T-cell (primary cell): Measurements from ENCODE around the gene TBRG4. TPM values are rescaled to one million over a fixed set of nuclear protein-coding genes. Genes with fewer than 3 reads are reported as not detected.

Source experiments
- ATAC-seq, 4 experiments: fragments of 200-7000 bp in 3 of 4; fragments of 150-1000 bp in 1 of 4; cut with Tn5 transposase; replicated peaks in 1 of 4; 1 replicate in 3 of 4; 2 replicates in 1 of 4; pipeline ENCODE4 v1.10.0; 2021; ENCODE audit warnings: moderate library complexity in 3 of 4, mild to moderate bottlenecking in 2 of 4, moderate number of reproducible peaks in 1 of 4
- CTCF ChIA-PET, 2 donors: fragments of 300-600 bp; sonication (Branson Sonifier 250); formaldehyde crosslinking; loops; one replicate each; lab custom pipeline; 2022; ENCODE audit warnings: antibody characterized with exemption in 2 of 2; lab: Charles Lee
- POLR2A ChIA-PET, 2 donors: fragments of 300-600 bp; sonication (Branson Sonifier 250); formaldehyde crosslinking; loops; one replicate each; lab custom pipeline; 2022; ENCODE audit warnings: antibody characterized with exemption in 2 of 2; lab: Charles Lee
- DNase-seq, 35 experiments: peaks; one replicate each; pipeline versions ENCODE4 v3.0.0 to v3.0.0-alpha.2; 2013 to 2023
- H3K27ac ChIP-seq: one replicate; pipeline ENCODE4 v1.5.1; 2013; ENCODE audit warnings: low read length
- H3K27me3 ChIP-seq, 2 experiments: replicated peaks in 1 of 2; 1 replicate in 1 of 2; 2 replicates in 1 of 2; pipeline versions ENCODE4 v1.6.1 to v1.7.0; 2013; ENCODE audit warnings: low read length in 1 of 2, mixed read lengths in 1 of 2; ENCODE audit not compliant: control insufficient read depth in 2 of 2, insufficient read depth in 2 of 2; ENCODE audit errors: extremely low read depth in 1 of 2
- H3K36me3 ChIP-seq, 2 donors: 1 replicate in 1 of 2; 2 replicates in 1 of 2; pipeline versions ENCODE4 v1.6.1 to v1.7.0; 2013; ENCODE audit warnings: low read length in 1 of 2; ENCODE audit not compliant: control insufficient read depth in 2 of 2, insufficient read depth in 1 of 2; ENCODE audit errors: extremely low read depth in 1 of 2
- H3K4me1 ChIP-seq, 2 experiments: 1 replicate in 1 of 2; 2 replicates in 1 of 2; pipeline versions ENCODE4 v1.6.1 to v1.7.0; 2013; ENCODE audit warnings: low read length in 2 of 2, mixed read lengths in 1 of 2; ENCODE audit not compliant: insufficient read depth in 2 of 2, control insufficient read depth in 1 of 2; ENCODE audit errors: extremely low read depth in 1 of 2
- H3K4me3 ChIP-seq, 2 donors: 1 replicate in 1 of 2; 2 replicates in 1 of 2; pipeline versions ENCODE4 v1.5.1 to v1.7.0; 2013; ENCODE audit warnings: mild to moderate bottlenecking in 2 of 2, low read length in 1 of 2, moderate library complexity in 1 of 2; ENCODE audit not compliant: control insufficient read depth in 1 of 2; ENCODE audit errors: extremely low read depth in 1 of 2
- H3K9me3 ChIP-seq: 2 replicates; pipeline ENCODE4 v1.7.0; 2013
- H3K27ac Mint-ChIP-seq, 2 donors: one replicate each; pipeline ENCODE4 v1.8.0; 2020 to 2021; ENCODE audit warnings: mild to moderate bottlenecking in 2 of 2, mixed read lengths in 2 of 2
- H3K27me3 Mint-ChIP-seq, 2 donors: one replicate each; pipeline ENCODE4 v1.8.0; 2021 to 2022; ENCODE audit warnings: mixed read lengths in 2 of 2
- H3K36me3 Mint-ChIP-seq: one replicate; pipeline ENCODE4 v1.8.0; 2021; ENCODE audit warnings: mixed read lengths
- H3K4me1 Mint-ChIP-seq, 3 donors: one replicate each; pipeline ENCODE4 v1.8.0; 2020 to 2022; ENCODE audit warnings: mixed read lengths in 3 of 3, mild to moderate bottlenecking in 1 of 3
- H3K4me3 Mint-ChIP-seq, 3 donors: one replicate each; pipeline ENCODE4 v1.8.0; 2020 to 2022; ENCODE audit warnings: mild to moderate bottlenecking in 3 of 3, mixed read lengths in 3 of 3, moderate library complexity in 3 of 3
- H3K9me3 Mint-ChIP-seq, 3 donors: one replicate each; pipeline ENCODE4 v1.8.0; 2020 to 2022; ENCODE audit warnings: mixed read lengths in 3 of 3
- WGBS: methylation state at CpG from one replicate; pipeline ENCODE4 v1.1.5; 2013; ENCODE audit warnings: missing lambda C conversion rate; ENCODE audit not compliant: insufficient coverage; 5-methylcytosine and 5-hydroxymethylcytosine counted together
- total RNA-seq, 35 experiments: library from RNA in 6 of 35; stranded (reverse) in 6 of 35; fragments of 120-200 nt in 1 of 35; gene quantifications; one replicate each; pipeline versions ENCODE4 v1.2.1 to v1.2.4 and lab custom pipeline; 2013 to 2026

The TBRG4 gene
- total RNA-seq, 5 donors from 2014 or later (not counting 1 experiment from before 2014, with no cell fraction given) = 94.3 to 142 (median 122) TPM

DNA sequence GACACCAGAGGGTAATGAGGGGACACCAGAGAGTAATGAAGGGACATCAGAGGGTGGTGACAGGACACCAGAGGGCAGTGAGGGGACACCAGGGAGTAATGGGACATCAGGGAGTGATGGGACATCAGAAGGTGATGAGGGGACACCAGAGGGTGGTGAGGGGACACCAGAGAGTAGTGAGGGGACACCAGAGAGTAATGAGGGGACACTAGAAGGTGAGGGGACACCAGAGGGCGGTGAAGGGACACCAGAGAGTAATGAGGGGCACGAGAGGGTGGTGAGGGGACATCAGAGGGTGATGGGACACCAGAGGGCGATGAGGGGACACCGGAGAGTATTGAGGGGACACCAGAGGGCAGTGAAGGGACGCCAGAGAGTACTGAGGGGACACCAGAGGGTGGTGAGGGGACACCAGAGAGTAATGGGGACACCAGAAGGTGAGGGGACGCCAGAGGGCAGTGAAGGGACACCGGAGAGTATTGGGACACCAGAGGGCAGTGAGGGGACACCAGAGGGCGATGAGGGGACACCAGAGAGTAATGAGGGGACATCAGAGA is 33.3 kb downstream of the TBRG4 start:
- CTCF ChIA-PET = no interaction called here
- peak overlapping the region in 1 of 2 donors; percentile 12 for H3K27ac Mint-ChIP-seq
- POLR2A ChIA-PET = no interaction called here
- peak in 1 of 4 experiments; percentile 2 for ATAC-seq
- WGBS = 84% methylated on average over 8 of the region's 8 CpGs
- H3K4me1 Mint-ChIP-seq = peaks cover 15 to 19% (median 16%) of the 10 kb centered on the region in 3 donors
- Histone ChIP-seq H3K4me1 (peaks cover 0 to 6% of the 10 kb centered on the region in 2 experiments), H3K27me3 (no peaks in the 10 kb centered on the region), H3K4me3 (no peak overlapping the region), H3K27ac (no peak overlapping the region), H3K9me3 (no peaks in the 10 kb centered on the region), H3K36me3 (peaks cover 25 to 39% of the 10 kb centered on the region in 2 donors)
- H3K27me3 Mint-ChIP-seq = no peaks in the 10 kb centered on the region
- DNase-seq = peak in 2 of 35 experiments; percentile 8 to 21
- no peaks in the 10 kb centered on the region for H3K9me3 Mint-ChIP-seq
- no peak overlapping the region for H3K4me3 Mint-ChIP-seq
- peaks cover 26% of the 10 kb centered on the region for H3K36me3 Mint-ChIP-seq

DNA sequence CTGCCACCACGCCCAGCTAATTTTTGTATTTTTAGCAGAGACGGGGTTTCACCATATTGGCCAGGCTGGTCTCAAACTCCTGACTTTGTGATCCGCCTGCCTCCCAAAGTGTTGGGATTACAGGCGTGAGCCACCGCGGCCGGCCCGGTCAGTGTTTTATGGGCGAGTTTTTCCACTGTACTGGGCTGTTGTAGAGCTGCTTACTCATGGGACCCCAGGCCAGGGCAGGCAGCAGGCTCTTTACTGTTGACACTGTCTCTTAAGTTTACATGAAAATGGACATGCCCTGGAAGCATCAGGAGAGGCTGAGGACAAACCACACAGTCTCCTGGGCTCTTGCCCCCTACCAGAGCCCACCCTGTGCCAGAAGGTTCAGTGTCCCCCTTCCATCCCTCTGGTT is 33.9 kb downstream of the TBRG4 start:
- Histone ChIP-seq H3K27ac (no peak overlapping the region), H3K9me3 (no peaks in the 10 kb centered on the region), H3K27me3 (no peaks in the 10 kb centered on the region), H3K4me1 (peaks cover 0 to 6% of the 10 kb centered on the region in 2 experiments), H3K4me3 (no peak overlapping the region), H3K36me3 (peaks cover 31 to 45% of the 10 kb centered on the region in 2 donors)
- DNase-seq (no peak), ATAC-seq (no peak)
- peaks cover 32% of the 10 kb centered on the region for H3K36me3 Mint-ChIP-seq
- no peaks in the 10 kb centered on the region for H3K27me3 Mint-ChIP-seq
- ChIA-PET CTCF (interaction anchor here in 1 of 2 donors (1.0 kb wide), 1 partner anchor 59 kb away, joined by 3 read pairs; no protein-coding TSS in a partner anchor), POLR2A (no interaction called here)
- no peak overlapping the region for H3K4me3 Mint-ChIP-seq
- WGBS = 92% methylated on average over 9 of the region's 9 CpGs
- H3K4me1 Mint-ChIP-seq = peaks cover 16 to 23% (median 20%) of the 10 kb centered on the region in 3 donors
- H3K9me3 Mint-ChIP-seq = no peaks in the 10 kb centered on the region
- no peak overlapping the region for H3K27ac Mint-ChIP-seq

- Histone ChIP-seq H3K4me3 (no peak overlapping the region), H3K36me3 (peaks cover 37 to 52% of the 10 kb centered on the region in 2 donors), H3K27ac (no peak overlapping the region), H3K4me1 (peaks cover 0 to 6% of the 10 kb centered on the region in 2 experiments), H3K27me3 (no peaks in the 10 kb centered on the region), H3K9me3 (no peaks in the 10 kb centered on the region)
- WGBS = 75% methylated on average over 1 of the region's 5 CpGs
- Mint-ChIP-seq H3K4me3 (no peak overlapping the region), H3K27ac (no peak overlapping the region), H3K27me3 (no peaks in the 10 kb centered on the region), H3K9me3 (no peaks in the 10 kb centered on the region), H3K4me1 (peaks cover 16 to 24% (median 20%) of the 10 kb centered on the region in 3 donors), H3K36me3 (peaks cover 36% of the 10 kb centered on the region)
- ChIA-PET POLR2A (interaction anchor here in 1 of 2 donors (0.6 kb wide), 1 partner anchor 579 kb away, joined by 3 read pairs; no protein-coding TSS in a partner anchor), CTCF (interaction anchor here (1.0 to 1.3 kb wide), 2 partner anchors 59 kb away, joined by 3 read pairs; no protein-coding TSS in a partner anchor)
- ATAC-seq (no peak), DNase-seq (no peak)
These were observed 34.6 kb downstream of the TBRG4 start for GRCh38 chr7:45076946-45077345.

- 98% methylated on average over 24 of the region's 35 CpGs for WGBS
- ATAC-seq = no peak
- Mint-ChIP-seq H3K36me3 (peaks cover 44% of the 10 kb centered on the region), H3K27ac (no peak overlapping the region), H3K4me1 (peaks cover 16 to 25% (median 20%) of the 10 kb centered on the region in 3 donors), H3K9me3 (no peaks in the 10 kb centered on the region), H3K4me3 (no peak overlapping the region), H3K27me3 (no peaks in the 10 kb centered on the region)
- Histone ChIP-seq H3K4me3 (no peak overlapping the region), H3K27ac (no peak overlapping the region), H3K4me1 (peaks cover 0 to 6% of the 10 kb centered on the region in 2 experiments), H3K36me3 (peaks cover 37 to 60% of the 10 kb centered on the region in 2 donors), H3K27me3 (no peaks in the 10 kb centered on the region), H3K9me3 (no peaks in the 10 kb centered on the region)
- POLR2A ChIA-PET = no interaction called here
- no peak for DNase-seq
- CTCF ChIA-PET = interaction anchor here in 1 of 2 donors (1.3 kb wide), 1 partner anchor 60 kb away, joined by 3 read pairs; no protein-coding TSS in a partner anchor
These were observed 35.4 kb downstream of the TBRG4 start for GRCh38 chr7:45075871-45076796.

- no peaks in the 10 kb centered on the region for H3K9me3 Mint-ChIP-seq
- peaks cover 0 to 6% of the 10 kb centered on the region in 2 experiments for H3K4me1 ChIP-seq
- H3K4me3 Mint-ChIP-seq = no peak overlapping the region
- no peak overlapping the region for H3K27ac ChIP-seq
- ChIA-PET CTCF (no interaction called here), POLR2A (no interaction called here)
- 100% methylated on average over 1 of the region's 1 CpG for WGBS
- ATAC-seq (no peak), DNase-seq (no peak)
- H3K4me3 ChIP-seq = no peak overlapping the region
- peaks cover 47% of the 10 kb centered on the region for H3K36me3 Mint-ChIP-seq
- no peaks in the 10 kb centered on the region for H3K27me3 ChIP-seq
- H3K9me3 ChIP-seq = no peaks in the 10 kb centered on the region
- peaks cover 38 to 67% of the 10 kb centered on the region in 2 donors for H3K36me3 ChIP-seq
- H3K27me3 Mint-ChIP-seq = no peaks in the 10 kb centered on the region
- no peak overlapping the region for H3K27ac Mint-ChIP-seq
- peaks cover 16 to 25% (median 20%) of the 10 kb centered on the region in 3 donors for H3K4me1 Mint-ChIP-seq
These were observed 36.2 kb downstream of the TBRG4 start for GRCh38 chr7:45075355-45075644.

- H3K4me1 ChIP-seq = peaks cover 0 to 9% of the 10 kb centered on the region in 2 experiments
- H3K4me3 ChIP-seq = no peak overlapping the region
- 85% methylated on average over 16 of the region's 16 CpGs for WGBS
- ChIA-PET CTCF (no interaction called here), POLR2A (no interaction called here)
- H3K27me3 Mint-ChIP-seq = no peaks in the 10 kb centered on the region
- H3K27ac Mint-ChIP-seq = peak overlapping the region in 1 of 2 donors; percentile 66
- H3K4me3 Mint-ChIP-seq = no peak overlapping the region
- H3K9me3 Mint-ChIP-seq = no peaks in the 10 kb centered on the region
- H3K27me3 ChIP-seq = no peaks in the 10 kb centered on the region
- H3K4me1 Mint-ChIP-seq = peaks cover 16 to 25% (median 20%) of the 10 kb centered on the region in 3 donors
- ATAC-seq (no peak), DNase-seq (no peak)
- H3K36me3 ChIP-seq = peaks cover 43 to 73% of the 10 kb centered on the region in 2 donors
- H3K36me3 Mint-ChIP-seq = peaks cover 47% of the 10 kb centered on the region
- H3K27ac ChIP-seq = no peak overlapping the region
- no peaks in the 10 kb centered on the region for H3K9me3 ChIP-seq
These were observed 36.8 kb downstream of the TBRG4 start for GRCh38 chr7:45074528-45075354.
